ENCODE measurements around the gene ENTPD6.

DNA sequence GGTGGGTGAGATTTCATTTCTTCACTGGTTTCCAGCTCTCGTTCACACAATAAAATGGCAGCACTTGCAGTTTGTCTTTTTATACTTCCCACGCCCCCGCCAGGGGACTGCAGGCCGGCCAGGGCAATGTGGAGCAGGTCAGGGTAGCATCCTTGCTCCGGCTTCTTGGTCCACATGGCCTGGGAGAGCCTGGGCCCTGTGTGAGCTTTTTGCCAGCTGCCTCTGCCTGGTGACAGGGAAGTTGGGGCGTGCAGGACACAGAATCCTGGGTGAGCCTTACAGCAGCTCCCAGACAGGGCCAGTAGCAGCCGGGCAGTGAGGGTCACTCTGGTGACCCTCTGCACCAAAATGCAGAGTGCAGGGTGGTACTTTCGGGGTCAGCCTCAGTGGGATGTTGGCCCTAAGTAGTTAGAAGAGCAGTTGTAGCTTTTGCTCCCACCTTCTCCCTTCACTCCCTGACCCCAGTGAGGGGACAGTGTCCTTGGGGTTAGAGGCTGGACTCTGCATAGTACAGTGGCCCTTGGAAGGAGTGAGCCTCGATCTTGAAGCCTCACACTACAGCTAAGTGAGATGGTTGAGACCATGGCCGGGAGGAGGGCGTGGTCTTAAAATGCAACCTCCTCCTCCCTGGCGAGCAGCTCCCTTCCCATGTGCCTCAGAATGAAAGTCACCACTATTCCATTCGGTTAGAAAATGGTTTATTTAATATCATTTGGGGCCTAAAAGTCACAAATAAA is 76.1 kb downstream of the ENTPD6 start:
- no peak for TF ChIP-seq YY1 (IDR thresholded peaks at IDR 0.05; ENCODE audit: insufficient read depth, insufficient read length)
- TF ChIP-seq ZNF274 (IDR thresholded peaks at IDR 0.05; ENCODE audit: low read depth, low read length) = no peak
- TF ChIP-seq SUZ12 (IDR thresholded peaks at IDR 0.05; ENCODE audit: extremely low read depth, insufficient read depth, insufficient read length) = no peak
